Measurements from ENCODE around the gene UNC13B. TPM values are rescaled to one million over a fixed set of nuclear protein-coding genes. Genes with fewer than 3 reads are reported as not detected.
"Not testable (repeated sequence)": the region's sequence is repeated elsewhere in the genome, so short reads cannot be mapped to it uniquely, and the experiment has no call there.

UNC13B gene
- total RNA-seq, 1 experiment from 2014 or later: 19.7 TPM

DNA sequence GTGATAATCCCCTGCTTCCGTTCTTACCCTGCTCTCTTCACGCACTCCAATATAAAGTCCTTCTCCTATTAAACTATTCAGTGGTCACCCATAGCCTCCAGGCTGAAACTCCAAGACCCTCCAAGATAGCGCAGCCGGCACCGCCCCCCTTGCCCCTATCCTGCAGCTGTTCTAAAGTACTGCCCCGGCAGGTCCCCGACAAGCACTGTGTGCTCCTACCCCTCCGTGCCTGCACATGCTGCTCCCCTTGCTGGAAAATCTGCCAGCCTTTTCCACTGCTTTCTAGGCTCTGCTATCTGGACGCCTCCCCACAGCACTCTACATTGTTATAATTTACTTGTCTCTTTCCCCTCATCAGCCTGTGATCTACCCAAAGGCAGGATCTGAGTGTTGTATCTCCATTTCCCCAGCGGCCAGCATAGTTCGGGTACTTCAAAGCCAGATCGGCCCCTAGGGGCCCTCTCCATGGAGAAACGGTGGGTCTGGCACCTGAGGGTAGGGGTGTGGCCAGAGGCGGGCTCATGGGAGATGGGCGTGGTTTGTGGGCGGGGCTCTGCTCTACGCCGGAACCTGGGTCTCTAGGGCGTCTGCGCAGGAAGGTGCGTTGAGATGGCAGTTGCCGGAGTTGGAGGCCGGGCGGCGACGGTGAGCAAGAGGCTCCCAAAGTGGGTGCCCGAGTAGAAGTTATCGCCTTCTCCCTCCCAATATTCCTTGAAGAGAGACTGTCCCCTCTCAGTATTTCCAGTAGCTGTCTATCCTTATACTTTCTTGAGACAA is 244.6 kb downstream of the UNC13B start:
- no peaks in the 10 kb centered on the region for H3K27me3 Mint-ChIP-seq (ENCODE audit: insufficient read depth, unreplicated experiment)
- intact Hi-C loops (cut with micrococcal nuclease; ENCODE audit: unreplicated experiment): no loop called here

DNA sequence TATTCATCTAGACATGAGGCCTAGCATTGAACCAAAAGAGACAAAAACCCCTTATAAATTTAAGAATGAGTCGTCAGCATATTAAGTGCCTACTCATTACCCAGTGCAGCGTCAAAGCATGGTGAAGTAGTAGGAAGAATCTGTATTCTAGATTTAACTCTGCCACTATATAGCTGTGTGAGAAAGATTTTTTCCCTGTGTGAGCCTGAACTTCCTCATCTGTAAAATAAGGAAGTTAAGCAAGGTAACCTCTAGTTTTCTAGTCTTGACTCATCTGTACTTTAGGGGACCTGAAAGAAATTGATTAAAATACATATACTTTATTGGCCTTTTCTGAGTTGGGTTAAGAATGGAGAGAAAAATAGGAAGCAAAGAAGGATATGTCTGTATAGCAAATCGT is 246.0 kb downstream of the UNC13B start:
- Mint-ChIP-seq H3K4me3 (ENCODE audit: unreplicated experiment) (no peak overlapping the region), H3K36me3 (ENCODE audit: insufficient read depth, unreplicated experiment) (peaks cover 8% of the 10 kb centered on the region), H3K9me3 (ENCODE audit: unreplicated experiment) (peaks cover 13% of the 10 kb centered on the region), H3K27ac (ENCODE audit: unreplicated experiment) (no peak overlapping the region), H3K4me1 (ENCODE audit: low read depth, unreplicated experiment) (no peaks in the 10 kb centered on the region), H3K27me3 (ENCODE audit: insufficient read depth, unreplicated experiment) (no peaks in the 10 kb centered on the region)
- Histone ChIP-seq H3K4me1 (no peaks in the 10 kb centered on the region), H3K9me3 (no peaks in the 10 kb centered on the region), H3K4me3 (ENCODE audit: low read depth, low read length) (no peak overlapping the region), H3K36me3 (ENCODE audit: control insufficient read depth, insufficient read depth, low read length) (no peaks in the 10 kb centered on the region), H3K27me3 (replicated peaks; ENCODE audit: control insufficient read depth, insufficient read depth, low read length) (no peaks in the 10 kb centered on the region)
- intact Hi-C loops (cut with micrococcal nuclease; ENCODE audit: unreplicated experiment): no loop called here
- no peak for DNase-seq
- TF ChIP-seq, protein P1, sequence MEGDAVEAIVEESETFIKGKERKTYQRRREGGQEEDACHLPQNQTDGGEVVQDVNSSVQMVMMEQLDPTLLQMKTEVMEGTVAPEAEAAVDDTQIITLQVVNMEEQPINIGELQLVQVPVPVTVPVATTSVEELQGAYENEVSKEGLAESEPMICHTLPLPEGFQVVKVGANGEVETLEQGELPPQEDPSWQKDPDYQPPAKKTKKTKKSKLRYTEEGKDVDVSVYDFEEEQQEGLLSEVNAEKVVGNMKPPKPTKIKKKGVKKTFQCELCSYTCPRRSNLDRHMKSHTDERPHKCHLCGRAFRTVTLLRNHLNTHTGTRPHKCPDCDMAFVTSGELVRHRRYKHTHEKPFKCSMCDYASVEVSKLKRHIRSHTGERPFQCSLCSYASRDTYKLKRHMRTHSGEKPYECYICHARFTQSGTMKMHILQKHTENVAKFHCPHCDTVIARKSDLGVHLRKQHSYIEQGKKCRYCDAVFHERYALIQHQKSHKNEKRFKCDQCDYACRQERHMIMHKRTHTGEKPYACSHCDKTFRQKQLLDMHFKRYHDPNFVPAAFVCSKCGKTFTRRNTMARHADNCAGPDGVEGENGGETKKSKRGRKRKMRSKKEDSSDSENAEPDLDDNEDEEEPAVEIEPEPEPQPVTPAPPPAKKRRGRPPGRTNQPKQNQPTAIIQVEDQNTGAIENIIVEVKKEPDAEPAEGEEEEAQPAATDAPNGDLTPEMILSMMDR (IDR thresholded peaks at IDR 0.05; ENCODE audit: insufficient read depth in 1 of 2, low read depth in 1 of 2, low read length in 1 of 2, severe bottlenecking in 1 of 2, unreplicated experiment in 1 of 2): no peak
- no TSS peak for BruUV-seq (replicated peaks)
- POLR2A ChIA-PET: no interaction called here
- CTCF ChIA-PET: no interaction called here

More for the DNA sequence above, 244.6 kb downstream of the UNC13B start:
- Mint-ChIP-seq H3K36me3 (ENCODE audit: insufficient read depth, unreplicated experiment) (peaks cover 8% of the 10 kb centered on the region), H3K4me1 (ENCODE audit: low read depth, unreplicated experiment) (no peaks in the 10 kb centered on the region), H3K27ac (ENCODE audit: unreplicated experiment) (no peak overlapping the region), H3K9me3 (ENCODE audit: unreplicated experiment) (no peaks in the 10 kb centered on the region), H3K4me3 (ENCODE audit: unreplicated experiment) (no peak overlapping the region)
- no peaks in the 10 kb centered on the region for H3K36me3 ChIP-seq (ENCODE audit: control insufficient read depth, insufficient read depth, low read length)
- BruUV-seq (replicated peaks): no TSS peak
- H3K27me3 ChIP-seq (replicated peaks; ENCODE audit: control insufficient read depth, insufficient read depth, low read length): no peaks in the 10 kb centered on the region
- POLR2A ChIA-PET: no interaction called here
- no peak overlapping the region for H3K4me3 ChIP-seq (ENCODE audit: low read depth, low read length)
- no peaks in the 10 kb centered on the region for H3K9me3 ChIP-seq
- CTCF ChIA-PET: no interaction called here
- H3K4me1 ChIP-seq: no peaks in the 10 kb centered on the region
- no peak for DNase-seq
- TF ChIP-seq, protein P1 (IDR thresholded peaks at IDR 0.05; ENCODE audit: insufficient read depth in 1 of 2, low read depth in 1 of 2, low read length in 1 of 2, severe bottlenecking in 1 of 2, unreplicated experiment in 1 of 2): no peak

DNA sequence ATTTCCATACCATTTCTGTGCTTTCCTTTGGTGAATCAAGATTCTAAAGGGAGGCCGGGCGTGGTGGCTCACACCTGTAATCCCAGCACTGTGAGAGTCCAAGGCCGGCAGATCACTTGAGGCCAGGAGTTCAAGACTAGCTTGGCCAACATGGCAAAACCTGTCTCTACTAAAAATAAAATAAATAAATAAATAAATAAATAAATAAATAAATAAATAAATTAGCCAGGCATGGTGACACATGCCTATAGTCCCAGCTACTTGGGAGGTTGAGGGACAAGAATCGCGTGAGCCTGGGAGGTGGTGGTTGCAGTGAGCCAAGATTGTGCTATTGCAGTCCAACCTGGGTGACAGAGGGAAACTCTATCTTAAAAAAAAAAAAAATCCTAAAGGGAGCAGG is 247.6 kb downstream of the UNC13B start:
- peaks cover 20% of the 10 kb centered on the region for H3K9me3 Mint-ChIP-seq (ENCODE audit: unreplicated experiment)
- DNase-seq; CTCF ChIA-PET; H3K4me3 ChIP-seq (ENCODE audit: low read depth, low read length); H3K27me3 ChIP-seq (replicated peaks; ENCODE audit: control insufficient read depth, insufficient read depth, low read length); H3K36me3 Mint-ChIP-seq (ENCODE audit: insufficient read depth, unreplicated experiment); H3K4me1 Mint-ChIP-seq (ENCODE audit: low read depth, unreplicated experiment); POLR2A ChIA-PET; H3K4me3 Mint-ChIP-seq (ENCODE audit: unreplicated experiment); H3K27me3 Mint-ChIP-seq (ENCODE audit: insufficient read depth, unreplicated experiment); H3K9me3 ChIP-seq; H3K27ac Mint-ChIP-seq (ENCODE audit: unreplicated experiment); H3K36me3 ChIP-seq (ENCODE audit: control insufficient read depth, insufficient read depth, low read length); BruUV-seq (replicated peaks); H3K4me1 ChIP-seq; intact Hi-C loops (cut with micrococcal nuclease; ENCODE audit: unreplicated experiment): not testable (repeated sequence)

Data from Caco-2 (cell line).